ENCODE results near the gene LRRC37A2. TPM values are rescaled to one million over a fixed set of nuclear protein-coding genes. Genes with fewer than 3 reads are reported as not detected.

Gene LRRC37A2
- 9.1 and 11.8 TPM in 2 replicates for total RNA-seq

DNA sequence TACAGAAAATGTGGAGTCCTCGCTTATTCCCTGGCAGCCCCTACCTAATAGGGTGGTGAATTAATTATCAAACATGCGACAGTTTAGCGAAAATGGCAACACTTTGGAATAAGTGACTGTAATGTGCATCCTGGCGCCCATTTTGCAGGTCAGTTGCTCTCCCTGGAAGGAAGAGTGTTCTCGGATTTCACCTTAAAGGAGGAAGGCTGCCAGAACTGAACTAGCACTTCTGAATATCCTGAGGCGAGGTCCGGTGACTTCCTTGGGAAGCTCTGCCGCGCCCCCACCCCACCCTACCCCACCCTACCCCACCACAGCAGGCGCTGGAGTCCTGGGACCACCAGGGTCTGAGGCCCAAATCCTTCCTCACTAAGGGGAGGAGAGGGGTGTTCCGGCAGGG, at the start of gene LRRC37A2:
Gene LRRC37A2 (plus strand): TSS at position 301 of the 400 bp plus-strand sequence. CDS start 245 bp downstream, outside the sequence.

DNA sequence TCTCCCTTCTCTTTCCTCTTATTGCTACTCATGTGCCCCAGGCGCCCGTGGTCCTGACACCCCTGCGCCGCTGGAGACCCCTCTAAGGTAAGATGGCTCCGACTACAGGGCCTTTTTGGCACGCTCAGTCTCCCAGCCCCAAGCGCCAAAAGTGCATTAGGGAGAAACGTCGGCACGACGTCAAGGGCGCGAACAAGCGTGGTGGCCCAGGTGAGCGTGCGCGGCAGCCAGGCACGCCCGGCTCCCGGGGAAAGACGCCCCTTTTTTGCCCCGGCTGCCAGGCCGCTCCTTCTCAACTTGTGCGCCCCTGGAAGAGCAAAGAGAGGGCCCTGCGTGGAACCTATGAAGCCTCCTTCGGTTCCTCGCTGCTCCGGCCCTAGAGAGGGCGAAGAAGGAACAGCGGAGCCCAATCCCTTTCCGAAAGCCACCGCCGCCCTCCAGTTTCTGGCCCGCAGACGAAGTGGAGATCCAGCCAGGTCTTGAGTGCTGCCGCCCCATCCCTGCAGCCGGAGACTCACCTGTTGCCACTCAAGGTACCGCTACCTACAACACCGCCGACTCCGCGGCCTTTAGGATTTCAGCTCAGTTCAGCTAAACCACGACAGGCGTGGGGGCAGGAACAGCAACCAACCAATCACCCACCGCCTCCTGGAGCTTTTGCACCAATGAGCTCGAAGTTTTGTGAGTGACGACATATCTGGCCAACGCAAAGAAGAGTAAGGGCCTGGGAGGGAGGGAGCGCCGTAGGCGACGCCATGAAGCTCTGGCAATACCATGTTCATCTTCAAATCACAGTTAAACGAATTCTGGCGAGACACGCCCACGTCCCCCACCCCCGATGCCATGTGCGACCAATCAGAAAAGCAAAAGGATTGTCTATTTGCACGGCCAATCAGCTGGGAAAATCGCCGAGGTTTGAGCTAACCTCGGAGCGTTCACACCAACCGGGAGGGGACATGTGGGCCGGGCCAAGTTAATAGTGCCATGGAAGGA, 67.1 kb downstream of the LRRC37A2 start, which contains the start of gene ARL17A:
Gene ARL17A (minus strand): TSS at position 609 of the 993 bp plus-strand sequence. CDS start 3,369 bp downstream, outside the sequence.

DNA sequence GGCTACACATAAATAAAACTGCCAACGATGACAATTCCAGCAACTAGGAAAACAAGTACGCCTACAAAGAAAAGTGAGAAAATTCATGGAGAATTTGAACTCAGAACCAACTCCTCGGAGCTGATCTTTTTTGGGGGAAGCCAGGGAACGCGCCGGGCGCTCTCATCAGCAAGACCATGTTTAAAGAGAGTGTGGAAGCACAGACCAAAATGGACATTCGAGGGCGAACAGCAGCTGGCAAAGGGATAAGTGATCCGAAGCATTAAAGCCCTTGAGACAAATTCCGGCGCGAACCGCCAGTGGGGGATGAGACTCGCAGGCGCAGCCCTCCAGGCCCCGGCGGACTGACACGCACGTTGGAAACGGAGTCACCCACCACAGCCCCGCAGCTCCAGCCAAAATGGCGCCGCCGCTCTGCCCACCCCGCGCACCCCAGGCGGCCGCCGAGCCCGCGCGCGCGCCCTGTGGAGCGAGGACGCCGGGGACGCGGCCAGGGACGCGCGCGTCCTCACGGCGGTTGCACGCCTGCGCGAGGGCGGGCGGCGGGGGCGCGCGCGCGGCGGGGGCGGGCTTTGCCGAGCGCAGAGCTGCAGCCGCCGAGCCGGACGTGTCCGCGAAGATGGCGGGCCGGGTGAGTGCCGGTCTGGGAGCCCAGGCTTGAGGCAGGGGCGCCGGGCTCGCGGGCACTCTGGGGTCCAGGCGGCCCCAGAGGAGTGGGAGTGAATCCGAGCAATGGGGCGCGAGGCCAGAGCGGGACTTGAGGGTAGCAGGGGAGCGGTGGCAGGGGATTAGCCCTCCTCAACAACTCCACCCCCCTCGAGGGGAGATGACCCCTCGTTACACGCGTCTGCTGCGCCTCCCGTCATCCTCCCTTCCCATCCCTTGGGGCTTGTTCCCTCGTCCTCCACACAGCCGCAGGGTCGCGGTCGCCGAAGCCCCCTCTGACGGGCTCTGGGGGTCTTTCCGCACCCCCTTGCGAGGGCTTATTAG, 78.2 kb downstream of the LRRC37A2 start, which contains the start of gene NSF:
Gene NSF (plus strand): TSS at position 513 of the 990 bp plus-strand sequence. CDS start 107 bp downstream, at position 620.

Small RNA genes lying within 50 kb of the gene (small RNA-seq; reads per million reads assigned to genes)
- not detected for gene RN7SL199P

Other genes with a start within 250 kb of the LRRC37A2 start
- 0.73 and 7.5 TPM in 2 replicates for gene LRRC37A, start 217.3 kb upstream of the LRRC37A2 start, total RNA-seq
- gene ARL17B, start 150.7 kb upstream of the LRRC37A2 start, total RNA-seq = 6.2 and 10.3 TPM in 2 replicates
- 8.1 and 14.6 TPM in 2 replicates for gene ARL17A, start 67.2 kb downstream of the LRRC37A2 start, total RNA-seq
- 69.8 and 81.1 TPM in 2 replicates for gene NSF, start 78.2 kb downstream of the LRRC37A2 start, total RNA-seq

Data from hair follicle dermal papilla cell (primary cell).